NCI-H1105 treated with DMSO at 0.1 percent for 48 hours (cell line): ENCODE data around the gene PXDN.
"Not testable (repeated sequence)": the region's sequence is repeated elsewhere in the genome, so short reads cannot be mapped to it uniquely, and the experiment has no call there.

Experiments used
- DNase-seq: peaks from one replicate; lab custom pipeline; 2025; lab: John Stamatoyannopoulos, UW

PXDN gene

DNA sequence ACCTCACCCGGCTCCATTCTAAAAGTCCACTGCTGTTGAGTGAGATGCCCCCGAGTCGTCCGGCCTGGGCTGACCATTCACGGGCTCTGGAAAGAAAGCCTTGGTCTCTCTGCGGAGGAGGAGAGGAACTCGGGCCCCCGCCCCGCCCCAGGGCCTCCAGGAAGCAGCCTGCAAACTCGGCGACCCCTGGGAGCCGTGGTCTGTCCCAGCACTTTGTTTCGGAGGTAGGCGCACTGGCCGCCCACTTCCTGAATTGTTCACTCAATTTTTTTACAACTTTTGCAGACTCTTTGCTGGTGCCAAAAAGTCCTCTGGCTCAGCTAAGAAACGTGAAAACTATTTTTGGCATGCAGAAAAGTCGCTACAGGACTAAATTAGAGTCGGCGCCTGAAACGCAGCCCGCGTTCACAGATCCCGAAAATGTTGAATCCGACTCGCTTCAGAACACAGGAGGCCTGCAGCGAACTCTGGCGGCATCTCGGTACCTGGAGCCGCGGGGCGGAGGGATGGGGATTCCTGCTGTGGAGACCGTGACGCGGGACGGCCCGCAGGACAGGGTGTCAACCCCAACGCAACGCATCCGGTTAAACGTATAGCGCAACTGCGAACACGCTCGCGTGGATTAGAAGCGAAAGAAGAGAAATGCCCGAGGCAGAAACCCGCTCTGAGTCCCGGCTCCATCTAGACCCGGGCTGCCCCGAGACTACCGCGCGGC is 1.5 kb downstream of the PXDN start:
- DNase-seq = no peak

DNA sequence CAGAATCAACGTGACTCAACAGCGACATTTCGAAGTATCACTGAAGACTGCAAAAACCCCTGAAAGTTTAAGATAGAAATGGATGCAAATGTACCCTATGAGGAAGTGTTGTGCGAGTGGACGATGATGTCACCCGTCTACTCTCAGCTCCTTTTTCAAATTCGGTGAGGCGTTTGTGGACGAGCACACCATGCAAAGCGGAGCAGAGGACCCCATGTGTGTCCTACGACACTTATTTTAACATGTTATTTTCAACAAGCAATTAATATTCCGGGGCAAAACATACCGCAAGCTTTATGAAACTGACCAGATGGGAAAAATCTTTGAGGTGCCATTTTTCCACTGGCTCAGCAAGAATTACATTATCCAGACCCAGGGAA is 2.0 kb downstream of the PXDN start:
- DNase-seq = no peak

DNA sequence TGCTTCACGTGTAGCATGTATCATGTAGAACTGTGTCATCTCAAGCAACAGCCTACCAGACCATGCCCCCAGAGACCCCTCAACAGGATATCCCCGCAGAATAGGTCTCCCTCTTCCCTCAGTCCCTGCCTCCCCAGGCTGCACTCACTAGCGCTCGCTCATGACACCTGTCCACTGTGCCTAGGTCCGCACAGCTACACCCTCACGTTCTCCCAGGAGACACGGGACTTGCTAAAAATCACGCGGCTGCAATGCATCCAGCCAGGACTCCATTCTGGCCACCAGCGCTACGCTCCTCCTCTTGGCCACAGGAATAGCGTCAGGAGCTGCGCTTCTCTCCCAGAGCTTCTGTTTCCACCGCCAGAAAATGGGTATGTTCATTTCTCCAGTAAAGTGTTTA is 2.5 kb downstream of the PXDN start:
- no peak for DNase-seq

GRCh38 chr2:1740716-1741589 is 3.4 kb downstream of the PXDN start:
- no peak for DNase-seq

GRCh38 chr2:1739961-1740715 is 4.2 kb downstream of the PXDN start:
- no peak for DNase-seq

GRCh38 chr2:1739322-1739957 is 4.9 kb downstream of the PXDN start:
- no peak for DNase-seq

DNA sequence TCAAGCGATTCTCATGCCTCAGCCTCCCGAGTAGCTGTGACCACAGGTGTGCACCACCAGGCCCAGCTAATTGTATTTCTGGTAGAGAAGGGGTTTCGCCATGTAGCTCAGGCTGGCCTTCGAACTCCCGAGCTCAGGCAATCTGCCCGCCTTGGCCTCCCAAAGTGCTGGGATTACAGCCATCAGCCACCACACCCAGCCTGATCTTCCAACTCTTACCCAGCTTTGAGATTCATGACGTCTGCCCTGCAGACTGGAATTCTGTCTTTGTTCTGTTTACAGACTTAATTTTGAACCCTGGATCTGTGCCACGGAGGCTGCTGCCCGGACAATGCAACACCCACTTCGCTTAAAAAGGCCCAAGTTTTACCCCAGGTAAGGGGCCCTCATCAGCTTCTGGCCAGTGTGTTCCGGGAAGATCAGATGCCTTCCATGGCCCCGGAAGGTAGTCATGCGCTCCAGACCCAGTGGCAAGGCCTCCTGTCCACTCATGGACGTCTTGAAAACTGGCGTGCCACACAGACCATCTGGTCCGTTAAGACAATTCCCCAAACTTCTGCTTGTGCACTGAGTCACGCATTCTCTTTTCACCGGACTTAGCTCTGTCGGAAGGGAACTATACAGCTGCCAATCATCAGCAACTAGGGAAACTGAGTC is 5.5 kb downstream of the PXDN start:
- no peak for DNase-seq

GRCh38 chr2:1738163-1738562 is 6.2 kb downstream of the PXDN start:
- no peak for DNase-seq

DNA sequence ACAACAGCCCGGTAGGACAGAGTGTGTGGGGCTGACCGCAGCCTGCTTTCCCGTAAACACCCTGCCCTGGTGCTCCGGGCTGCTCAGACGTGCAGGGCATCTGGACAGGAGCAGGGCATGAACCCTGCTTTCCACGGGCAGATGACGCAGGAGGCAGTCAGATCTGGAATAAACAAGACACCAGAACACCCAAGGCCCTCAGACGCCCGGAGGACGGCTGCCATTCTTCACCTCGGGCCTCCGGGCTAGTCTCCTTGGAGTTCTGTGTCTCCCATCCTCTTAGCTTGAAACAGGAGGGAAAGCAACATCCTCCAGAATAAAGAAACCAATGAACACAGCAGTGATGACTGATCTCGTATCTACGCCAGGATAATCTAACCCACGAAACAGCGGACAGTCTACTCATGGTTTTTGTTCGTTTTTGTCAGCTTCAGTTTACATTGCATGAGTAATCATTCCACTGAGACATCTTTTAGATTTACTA is 7.3 kb downstream of the PXDN start:
- no peak for DNase-seq

DNA sequence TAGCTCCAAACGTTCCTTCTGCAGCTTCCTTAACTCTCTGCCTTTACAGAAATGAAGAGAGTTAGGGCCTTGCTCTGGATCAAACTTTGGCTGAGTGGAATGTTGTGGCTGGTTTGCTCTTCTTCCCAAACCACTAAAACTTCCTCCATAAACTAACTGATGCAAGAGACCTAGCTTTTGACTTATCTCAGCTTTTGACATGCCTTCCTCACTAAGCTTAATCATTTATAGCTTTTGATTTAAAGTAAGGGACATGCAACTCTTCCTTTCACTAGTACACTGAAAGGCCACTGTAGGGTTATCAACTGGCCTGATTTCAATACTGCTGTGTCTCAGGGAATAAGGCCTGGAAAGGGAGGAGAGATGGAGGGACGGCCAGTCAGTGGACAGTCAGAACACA is 8.3 kb downstream of the PXDN start:
- no peak for DNase-seq

GRCh38 chr2:1733298-1733697 is 11.0 kb downstream of the PXDN start:
- DNase-seq = not testable (repeated sequence)

GRCh38 chr2:1731963-1732768 is 12.1 kb downstream of the PXDN start:
- DNase-seq = no peak

DNA sequence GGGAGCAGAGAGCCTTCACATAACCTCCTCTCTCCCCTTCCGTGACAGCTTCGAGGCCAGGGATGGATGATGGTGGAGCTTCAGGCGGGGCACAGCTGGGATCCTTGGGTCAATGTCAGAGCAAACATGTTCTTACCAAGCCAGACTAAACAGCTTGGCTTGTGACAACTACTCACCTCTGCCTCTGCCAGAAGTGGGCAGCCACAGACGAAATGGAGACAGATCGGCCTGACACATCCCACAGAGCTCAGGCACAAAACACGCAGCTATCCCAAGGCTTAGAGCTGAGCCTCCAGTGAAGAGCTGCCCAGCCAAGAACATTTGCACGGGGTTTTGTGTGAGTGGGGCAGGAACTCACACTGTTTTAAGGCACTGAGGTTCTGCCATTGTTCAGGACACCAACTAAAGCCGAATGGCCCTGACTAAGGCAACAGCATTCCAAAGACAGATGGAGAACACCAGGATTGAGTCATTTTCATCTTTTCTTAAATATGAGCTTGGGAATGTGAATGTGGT is 12.8 kb downstream of the PXDN start:
- no peak for DNase-seq

DNA sequence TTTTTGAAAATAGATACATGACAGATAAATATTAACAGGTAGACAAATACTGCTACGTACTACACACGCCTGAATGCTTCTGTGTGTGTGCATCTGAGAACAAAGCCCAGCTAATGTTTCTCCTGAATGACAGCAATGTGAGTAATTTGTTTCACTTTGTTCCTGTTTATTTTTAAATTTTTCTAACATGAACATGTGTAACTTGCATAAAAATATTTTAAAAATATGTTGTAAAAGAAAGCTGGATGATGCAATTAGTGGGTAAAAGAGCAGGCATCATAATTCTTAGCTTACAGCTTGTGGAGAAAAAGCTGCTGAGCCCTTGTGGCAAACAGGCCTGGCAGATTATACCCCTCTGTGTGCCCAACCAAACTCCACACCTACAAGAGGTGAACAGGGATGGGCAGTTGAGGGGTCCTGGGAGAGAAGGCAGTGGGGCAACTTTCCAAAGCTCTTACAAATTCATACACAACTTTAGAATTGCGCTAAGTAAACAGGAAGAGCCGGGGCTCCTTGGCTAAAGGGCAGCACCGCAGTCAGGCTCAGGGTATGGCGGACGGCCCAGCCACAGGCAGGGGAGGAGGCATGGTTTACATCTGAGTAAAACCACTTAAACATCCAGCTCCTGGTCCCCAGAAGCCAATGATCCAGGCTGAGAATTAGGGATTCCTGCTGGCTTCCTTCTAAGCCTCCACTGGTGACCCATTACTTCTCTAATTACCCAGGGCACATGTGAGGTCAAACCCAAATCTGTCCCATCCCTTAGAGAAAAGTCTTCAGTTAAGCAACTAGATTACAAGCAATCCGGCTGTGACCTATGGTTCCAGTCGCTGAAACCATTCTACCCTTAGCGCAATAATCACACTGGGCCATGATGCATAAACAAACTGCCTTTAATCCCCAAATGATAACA is 14.0 kb downstream of the PXDN start:
- DNase-seq = no peak

DNA sequence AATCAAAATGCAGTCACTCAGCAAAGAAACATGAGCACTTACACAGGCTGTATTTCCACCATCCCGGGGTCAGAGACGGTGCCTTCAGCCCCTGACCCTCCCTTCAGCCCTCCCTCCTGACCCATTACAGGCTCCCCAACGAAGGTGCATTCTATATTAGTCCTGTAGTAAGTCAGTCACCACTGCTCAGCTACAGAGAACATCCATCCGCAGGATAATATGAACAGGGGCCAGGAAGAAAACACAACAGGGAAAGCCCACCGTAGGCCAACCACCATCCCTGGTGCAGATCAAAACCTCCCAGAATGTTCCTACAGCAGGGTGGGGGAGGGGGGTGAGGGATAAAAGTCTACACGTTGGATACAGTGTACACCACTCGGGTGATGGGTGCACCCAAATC is 15.1 kb downstream of the PXDN start:
- DNase-seq = no peak

DNA sequence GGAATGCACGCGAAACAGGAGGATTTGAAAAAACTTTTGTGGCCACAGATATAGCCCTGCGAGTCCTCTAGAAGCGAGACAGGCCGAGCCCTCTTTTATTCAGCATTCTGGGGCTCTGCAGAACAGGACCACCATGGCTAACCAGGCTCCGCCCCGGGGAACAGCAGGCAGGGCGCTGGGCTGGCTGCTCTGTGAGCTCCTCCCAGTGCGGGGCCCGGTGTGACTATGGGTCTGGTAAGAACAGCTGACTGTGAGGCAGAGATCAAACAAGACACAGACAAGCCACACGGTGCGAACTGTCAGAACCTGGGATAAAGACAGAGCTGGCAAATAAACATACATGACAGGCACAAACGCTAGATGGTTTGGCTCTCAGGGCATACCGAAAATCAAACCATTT is 15.5 kb downstream of the PXDN start:
- DNase-seq = no peak

GRCh38 chr2:1727796-1728474 is 16.4 kb downstream of the PXDN start:
- DNase-seq = no peak

DNA sequence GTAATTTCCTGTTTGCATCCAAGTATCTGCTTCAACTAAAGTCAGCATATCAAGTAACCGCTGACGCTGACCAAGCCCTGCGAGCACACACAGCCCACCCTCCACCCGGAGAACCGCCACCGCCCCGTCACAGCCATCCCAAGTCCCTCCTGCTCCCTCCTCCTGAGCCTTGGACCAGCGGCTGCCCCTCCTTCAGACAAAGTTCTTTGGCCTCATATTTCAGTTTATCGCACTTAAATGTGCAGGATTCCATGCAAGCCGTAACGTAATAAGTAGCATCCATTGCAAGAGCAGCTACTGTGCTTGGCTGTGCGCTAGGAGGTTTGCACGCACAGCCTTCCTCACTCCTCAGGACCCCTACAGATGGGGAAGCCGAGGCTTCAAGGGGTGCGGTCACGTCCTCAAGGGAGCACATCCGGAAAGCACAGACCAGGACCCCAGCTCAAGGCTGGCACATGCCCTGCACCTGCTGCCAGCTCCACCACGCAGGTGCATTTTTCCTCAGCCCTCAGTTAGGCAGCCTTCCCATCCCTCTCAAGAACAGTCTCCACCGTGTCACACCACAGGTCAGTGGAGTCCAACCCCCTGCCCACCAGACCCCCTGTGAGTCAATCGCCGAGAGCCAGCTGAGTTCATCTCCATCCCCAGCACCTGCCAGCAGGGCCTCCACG is 17.1 kb downstream of the PXDN start:
- DNase-seq = no peak
